Renal cortex interstitium (tissue), 11 donors: ENCODE data around the gene SHROOM1. TPM values are rescaled to one million over a fixed set of nuclear protein-coding genes. Genes with fewer than 3 reads are reported as not detected.

Source experiments
- DNase-seq, 11 donors: peaks; one replicate each; pipeline ENCODE4 v3.0.0-alpha.2; 2013; ENCODE audit warnings: low read depth in 9 of 11, low spot score in 4 of 11; ENCODE audit errors: extremely low read depth in 1 of 11
- polyA plus RNA-seq, 3 donors: library from polyadenylated mRNA; unstranded; fragments of 120-200 nt; gene quantifications; one replicate each; pipeline ENCODE4 v1.2.1, GENCODE V29; 2013; ENCODE audit not compliant: insufficient read length in 3 of 3

SHROOM1 gene
- polyA plus RNA-seq, 3 donors, result 10.8 to 26.7 (median 14.1) TPM

GRCh38 chr5:132772291-132773070 is 58.0 kb downstream of the SHROOM1 start:
- DNase-seq, result no peak

Other genes starting within 250 kb of the SHROOM1 start
- not detected for gene IL13, start 172.5 kb downstream of the SHROOM1 start, polyA plus RNA-seq
- gene IL4, start 156.7 kb downstream of the SHROOM1 start, polyA plus RNA-seq, result under 1 TPM in 1 of 3 donors, not detected in 2; 0.38 TPM
- 10 to 100 TPM; 20.8 to 24.6 (median 21.3) TPM for gene KIF3A, start 93.1 kb downstream of the SHROOM1 start, polyA plus RNA-seq
- 1 to 10 TPM; 3.0 to 3.8 (median 3.7) TPM for gene CCNI2, start 83.2 kb downstream of the SHROOM1 start, polyA plus RNA-seq
- gene SEPTIN8, start 53.4 kb downstream of the SHROOM1 start, polyA plus RNA-seq, result 10 to 100 TPM; 78.6 to 82.1 (median 79.2) TPM
- gene SOWAHA, start 17.3 kb downstream of the SHROOM1 start, polyA plus RNA-seq, result 1 to 10 TPM; 3.0 to 5.3 (median 4.4) TPM
- gene GDF9, start 35.8 kb upstream of the SHROOM1 start, polyA plus RNA-seq, result 1 to 10 TPM; 1.3 to 2.1 (median 1.7) TPM
- gene UQCRQ, start 36.0 kb upstream of the SHROOM1 start, polyA plus RNA-seq, result 100 to 1,000 TPM; 202 to 236 (median 231) TPM
- gene LEAP2, start 43.0 kb upstream of the SHROOM1 start, polyA plus RNA-seq, result 1 to 10 TPM; 2.5 to 6.6 (median 5.7) TPM
- 10 to 100 TPM; 57.0 to 75.3 (median 69.6) TPM for gene AFF4, start 133.0 kb upstream of the SHROOM1 start, polyA plus RNA-seq
- 10 to 100 TPM; 28.8 to 36.8 (median 30.5) TPM for gene ZCCHC10, start 195.9 kb upstream of the SHROOM1 start, polyA plus RNA-seq
- 100 to 1,000 TPM; 124 to 153 (median 134) TPM for gene HSPA4, start 221.4 kb upstream of the SHROOM1 start, polyA plus RNA-seq